Measurements from ENCODE around the gene ETV6. TPM values are rescaled to one million over a fixed set of nuclear protein-coding genes. Genes with fewer than 3 reads are reported as not detected.

Gene ETV6
- total RNA-seq, 1 experiment from 2014 or later: 19.3 TPM

DNA sequence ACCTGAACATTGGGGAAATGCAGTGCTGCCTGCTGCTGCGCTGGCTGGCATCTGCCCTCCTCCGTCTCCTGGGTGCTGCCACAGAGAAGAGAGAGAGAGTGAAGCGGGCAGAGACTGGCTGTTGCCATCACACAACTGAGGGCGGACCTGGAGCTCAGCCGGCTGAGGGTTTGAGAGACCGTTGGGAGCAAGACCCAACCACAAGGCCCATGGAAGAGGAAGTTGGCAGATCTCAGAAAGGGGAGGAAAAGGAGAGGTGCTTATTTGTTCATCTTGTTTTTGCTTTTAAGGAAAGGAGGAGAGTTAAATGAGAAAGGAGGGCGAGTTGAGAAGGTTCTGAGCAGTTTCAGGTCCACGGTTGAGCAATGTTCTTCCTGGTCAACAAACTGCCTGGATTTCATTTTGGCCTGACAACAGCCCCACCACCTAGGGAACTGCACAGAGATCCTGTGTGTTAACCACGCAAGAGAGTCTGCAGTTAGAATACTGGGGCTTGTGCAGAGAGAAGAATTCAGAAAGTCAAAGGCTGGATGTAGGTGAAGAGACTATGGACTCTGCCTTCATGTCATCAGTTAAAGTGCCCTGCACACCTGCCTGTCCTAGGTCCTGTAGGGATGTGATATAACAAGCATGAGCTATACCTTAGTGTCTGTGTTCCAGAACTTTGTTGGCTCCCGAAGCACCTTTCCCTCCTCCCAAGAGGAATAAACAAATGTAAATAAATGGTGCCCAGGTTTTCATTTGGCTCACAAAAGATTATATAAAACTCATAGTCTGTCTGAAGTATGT, 124.6 kb downstream of the ETV6 start:
- Mint-ChIP-seq H3K27me3 (ENCODE audit: insufficient read depth, unreplicated experiment) (no peaks in the 10 kb centered on the region), H3K27ac (ENCODE audit: low read depth, unreplicated experiment) (no peak overlapping the region), H3K4me1 (ENCODE audit: insufficient read depth, unreplicated experiment) (peaks cover 8% of the 10 kb centered on the region), H3K9me3 (ENCODE audit: unreplicated experiment) (no peaks in the 10 kb centered on the region), H3K36me3 (ENCODE audit: insufficient read depth, unreplicated experiment) (peaks cover 11% of the 10 kb centered on the region), H3K4me3 (ENCODE audit: unreplicated experiment) (no peak overlapping the region)
- no TSS peak for BruUV-seq (replicated peaks)
- TF ChIP-seq, protein P1, sequence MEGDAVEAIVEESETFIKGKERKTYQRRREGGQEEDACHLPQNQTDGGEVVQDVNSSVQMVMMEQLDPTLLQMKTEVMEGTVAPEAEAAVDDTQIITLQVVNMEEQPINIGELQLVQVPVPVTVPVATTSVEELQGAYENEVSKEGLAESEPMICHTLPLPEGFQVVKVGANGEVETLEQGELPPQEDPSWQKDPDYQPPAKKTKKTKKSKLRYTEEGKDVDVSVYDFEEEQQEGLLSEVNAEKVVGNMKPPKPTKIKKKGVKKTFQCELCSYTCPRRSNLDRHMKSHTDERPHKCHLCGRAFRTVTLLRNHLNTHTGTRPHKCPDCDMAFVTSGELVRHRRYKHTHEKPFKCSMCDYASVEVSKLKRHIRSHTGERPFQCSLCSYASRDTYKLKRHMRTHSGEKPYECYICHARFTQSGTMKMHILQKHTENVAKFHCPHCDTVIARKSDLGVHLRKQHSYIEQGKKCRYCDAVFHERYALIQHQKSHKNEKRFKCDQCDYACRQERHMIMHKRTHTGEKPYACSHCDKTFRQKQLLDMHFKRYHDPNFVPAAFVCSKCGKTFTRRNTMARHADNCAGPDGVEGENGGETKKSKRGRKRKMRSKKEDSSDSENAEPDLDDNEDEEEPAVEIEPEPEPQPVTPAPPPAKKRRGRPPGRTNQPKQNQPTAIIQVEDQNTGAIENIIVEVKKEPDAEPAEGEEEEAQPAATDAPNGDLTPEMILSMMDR (IDR thresholded peaks at IDR 0.05; ENCODE audit: unreplicated experiment): no peak
- intact Hi-C loops (cut with micrococcal nuclease): no loop called here
- no peak for DNase-seq (ENCODE audit: unreplicated experiment)
- ChIA-PET CTCF (no interaction called here), POLR2A (interaction anchor here (0.7 kb wide), 1 partner anchor 131 kb away, joined by 3 read pairs; no protein-coding TSS in a partner anchor)

DNA sequence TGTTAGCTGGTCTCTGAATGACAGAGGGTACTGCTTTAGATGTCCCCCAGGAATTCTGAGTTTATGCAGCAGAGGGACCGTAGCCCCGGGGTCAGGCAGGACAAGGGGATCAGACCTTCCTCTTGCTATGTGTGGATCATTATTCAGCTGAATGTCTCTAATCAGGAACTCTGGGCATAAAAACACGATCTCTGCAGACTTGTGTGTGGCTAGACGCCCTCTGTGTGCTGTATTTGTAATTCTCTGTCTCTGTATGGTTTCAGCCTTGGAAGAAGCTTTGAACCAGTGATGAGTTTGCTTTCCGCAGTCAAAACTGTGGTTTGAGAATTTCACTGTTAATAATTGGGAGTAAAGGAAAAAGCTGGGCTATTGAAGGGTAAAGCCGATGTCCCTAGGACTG, 125.3 kb downstream of the ETV6 start:
- no peaks in the 10 kb centered on the region for H3K9me3 Mint-ChIP-seq (ENCODE audit: unreplicated experiment)
- TF ChIP-seq, protein P1 (IDR thresholded peaks at IDR 0.05; ENCODE audit: unreplicated experiment): no peak
- H3K36me3 Mint-ChIP-seq (ENCODE audit: insufficient read depth, unreplicated experiment): peaks cover 6% of the 10 kb centered on the region
- no peaks in the 10 kb centered on the region for H3K27me3 Mint-ChIP-seq (ENCODE audit: insufficient read depth, unreplicated experiment)
- ChIA-PET CTCF (interaction anchor here (0.8 kb wide), 1 partner anchor 11 kb away, joined by 4 read pairs; no protein-coding TSS in a partner anchor), POLR2A (interaction anchor here (0.7 kb wide), 1 partner anchor 132 kb away, joined by 3 read pairs; no protein-coding TSS in a partner anchor)
- BruUV-seq (replicated peaks): no TSS peak
- H3K27ac Mint-ChIP-seq (ENCODE audit: low read depth, unreplicated experiment): no peak overlapping the region
- H3K4me3 Mint-ChIP-seq (ENCODE audit: unreplicated experiment): no peak overlapping the region
- intact Hi-C loops (cut with micrococcal nuclease): no loop called here
- H3K4me1 Mint-ChIP-seq (ENCODE audit: insufficient read depth, unreplicated experiment): peaks cover 12% of the 10 kb centered on the region
- DNase-seq (ENCODE audit: unreplicated experiment): no peak

DNA sequence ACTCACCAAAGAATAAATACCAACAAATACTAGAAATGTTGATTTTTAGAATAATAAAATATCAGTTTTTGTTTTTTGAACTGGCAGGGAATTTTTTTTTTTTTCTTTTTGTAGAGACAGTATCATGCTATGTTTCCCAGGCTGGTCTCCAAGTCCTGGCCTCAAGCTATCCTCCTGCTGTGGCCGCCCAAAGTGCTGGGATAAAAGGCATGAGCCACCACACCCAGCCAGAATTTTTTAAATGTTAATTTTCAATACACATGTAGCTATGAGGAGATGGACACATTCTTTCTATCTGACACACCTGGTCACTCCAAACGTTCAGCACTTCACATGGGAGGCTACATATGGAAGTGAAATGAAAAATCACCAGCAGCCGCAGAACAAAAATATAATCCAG, 126.8 kb downstream of the ETV6 start:
- intact Hi-C loops (cut with micrococcal nuclease): no loop called here
- H3K4me1 Mint-ChIP-seq (ENCODE audit: insufficient read depth, unreplicated experiment): peaks cover 12% of the 10 kb centered on the region
- H3K4me3 Mint-ChIP-seq (ENCODE audit: unreplicated experiment): no peak overlapping the region
- ChIA-PET POLR2A (interaction anchor here (0.7 kb wide), 1 partner anchor 49 kb away, joined by 3 read pairs; no protein-coding TSS in a partner anchor), CTCF (interaction anchor here (0.5 kb wide), 1 partner anchor 196 kb away, joined by 3 read pairs; no protein-coding TSS in a partner anchor)
- BruUV-seq (replicated peaks): no TSS peak
- H3K36me3 Mint-ChIP-seq (ENCODE audit: insufficient read depth, unreplicated experiment): peaks cover 6% of the 10 kb centered on the region
- no peak for DNase-seq (ENCODE audit: unreplicated experiment)
- TF ChIP-seq, protein P1 (IDR thresholded peaks at IDR 0.05; ENCODE audit: unreplicated experiment): no peak
- no peaks in the 10 kb centered on the region for H3K27me3 Mint-ChIP-seq (ENCODE audit: insufficient read depth, unreplicated experiment)
- no peak overlapping the region for H3K27ac Mint-ChIP-seq (ENCODE audit: low read depth, unreplicated experiment)
- no peaks in the 10 kb centered on the region for H3K9me3 Mint-ChIP-seq (ENCODE audit: unreplicated experiment)

DNA sequence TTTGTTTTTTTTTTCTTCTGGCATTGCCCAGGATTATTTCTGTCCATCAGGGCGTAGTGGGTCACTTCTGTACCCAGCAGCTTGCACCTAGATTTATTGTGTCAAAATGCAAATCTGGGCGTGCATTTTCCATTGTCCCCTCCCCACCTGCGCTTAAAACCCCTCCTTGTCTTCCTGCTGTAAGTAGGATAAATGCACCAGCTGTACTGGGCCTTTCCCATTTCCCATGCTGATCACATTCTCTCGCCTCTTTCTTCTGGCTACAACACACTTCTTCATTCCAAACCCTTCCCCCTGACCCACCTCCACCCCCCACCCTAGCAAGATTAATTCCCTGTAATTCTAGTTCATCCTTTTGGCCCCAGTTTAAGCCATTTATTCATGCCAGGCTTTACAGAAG, 128.0 kb downstream of the ETV6 start:
- peaks cover 4% of the 10 kb centered on the region for H3K36me3 Mint-ChIP-seq (ENCODE audit: insufficient read depth, unreplicated experiment)
- intact Hi-C loops (cut with micrococcal nuclease): no loop called here
- H3K4me1 Mint-ChIP-seq (ENCODE audit: insufficient read depth, unreplicated experiment): peaks cover 8% of the 10 kb centered on the region
- H3K4me3 Mint-ChIP-seq (ENCODE audit: unreplicated experiment): no peak overlapping the region
- no peak overlapping the region for H3K27ac Mint-ChIP-seq (ENCODE audit: low read depth, unreplicated experiment)
- CTCF ChIA-PET: interaction anchor here (1.1 kb wide), 1 partner anchor 23 kb away, joined by 3 read pairs; no protein-coding TSS in a partner anchor
- BruUV-seq (replicated peaks): no TSS peak
- DNase-seq (ENCODE audit: unreplicated experiment): no peak
- POLR2A ChIA-PET: no interaction called here
- H3K27me3 Mint-ChIP-seq (ENCODE audit: insufficient read depth, unreplicated experiment): no peaks in the 10 kb centered on the region
- no peaks in the 10 kb centered on the region for H3K9me3 Mint-ChIP-seq (ENCODE audit: unreplicated experiment)
- TF ChIP-seq, protein P1 (IDR thresholded peaks at IDR 0.05; ENCODE audit: unreplicated experiment): no peak

Data from MCF 10A (cell line).